Liver (tissue), 9 donors: ENCODE results near the gene PPARA. TPM values are rescaled to one million over a fixed set of nuclear protein-coding genes. Genes with fewer than 3 reads are reported as not detected.

Experiments used
- DNase-seq: peaks from one replicate; pipeline ENCODE4 v3.0.0-alpha.2; 2017; ENCODE audit warnings: low spot score
- H3K27ac ChIP-seq, 2 donors: one replicate each; pipeline ENCODE4 v1.7.0; 2013; ENCODE audit warnings: inconsistent platforms in 2 of 2, low read length in 2 of 2, control low read depth in 1 of 2, low read depth in 1 of 2, mild to moderate bottlenecking in 1 of 2
- H3K27me3 ChIP-seq, 4 donors: one replicate each; pipeline versions ENCODE4 v1.6.1 to v1.7.0; 2013; ENCODE audit warnings: low read length in 3 of 4, inconsistent platforms in 1 of 4, mild to moderate bottlenecking in 1 of 4, moderate library complexity in 1 of 4; ENCODE audit not compliant: control insufficient read depth in 4 of 4, insufficient read depth in 4 of 4
- H3K36me3 ChIP-seq, 4 donors: one replicate each; pipeline versions ENCODE4 v1.6.1 to v1.7.0; 2013; ENCODE audit warnings: low read length in 3 of 4, mild to moderate bottlenecking in 3 of 4, low read depth in 1 of 4, moderate library complexity in 1 of 4; ENCODE audit not compliant: control insufficient read depth in 4 of 4, insufficient read depth in 3 of 4
- H3K4me1 ChIP-seq, 4 donors: one replicate each; pipeline versions ENCODE4 v1.6.1 to v1.7.0; 2013; ENCODE audit warnings: low read length in 3 of 4, mild to moderate bottlenecking in 3 of 4, moderate library complexity in 1 of 4; ENCODE audit not compliant: control insufficient read depth in 4 of 4, insufficient read depth in 4 of 4
- H3K4me3 ChIP-seq, 3 donors: one replicate each; pipeline versions ENCODE4 v1.6.1 to v1.7.0; 2013; ENCODE audit warnings: low read length in 3 of 3, control low read depth in 1 of 3, low read depth in 1 of 3, mild to moderate bottlenecking in 1 of 3
- H3K9ac ChIP-seq, 2 donors: one replicate each; pipeline ENCODE4 v1.7.0; 2013; ENCODE audit warnings: low read length in 2 of 2, mild to moderate bottlenecking in 2 of 2, moderate library complexity in 2 of 2, control low read depth in 1 of 2, low read depth in 1 of 2
- H3K9me3 ChIP-seq, 4 donors: one replicate each; pipeline versions ENCODE4 v1.6.1 to v1.7.0; 2013; ENCODE audit warnings: low read length in 3 of 4; ENCODE audit not compliant: control insufficient read depth in 4 of 4
- EGR1 ChIP-seq, 2 donors: IDR thresholded peaks; 2 replicates each; pipeline ENCODE4 v1.6.1; 2016 to 2018; ENCODE audit warnings: antibody characterized with exemption in 2 of 2, low read depth in 2 of 2
- FOXA2 ChIP-seq: IDR thresholded peaks from 2 replicates; pipeline ENCODE4 v1.6.1; 2016; ENCODE audit warnings: antibody characterized with exemption
- GABPA ChIP-seq, 2 donors: IDR thresholded peaks in 1 of 2; conservative IDR thresholded peaks in 1 of 2; 2 replicates each; pipeline ENCODE4 v1.6.1; 2016; ENCODE audit warnings: antibody characterized with exemption in 2 of 2, mild to moderate bottlenecking in 1 of 2, moderate library complexity in 1 of 2
- HNF4A ChIP-seq, 2 donors: conservative IDR thresholded peaks; 2 replicates each; pipeline ENCODE4 v1.6.1; 2016; ENCODE audit warnings: antibody characterized with exemption in 2 of 2, mild to moderate bottlenecking in 2 of 2
- HNF4G ChIP-seq: IDR thresholded peaks from 2 replicates; pipeline ENCODE4 v1.6.1; 2016; ENCODE audit warnings: antibody characterized with exemption
- MAX ChIP-seq: IDR thresholded peaks from 2 replicates; pipeline ENCODE4 v1.6.1; 2016; ENCODE audit warnings: antibody characterized with exemption
- REST ChIP-seq: IDR thresholded peaks from 2 replicates; pipeline ENCODE4 v1.6.1; 2016; ENCODE audit warnings: antibody characterized with exemption, mild to moderate bottlenecking
- RXRA ChIP-seq, 2 donors: IDR thresholded peaks; 2 replicates each; pipeline ENCODE4 v1.6.1; 2017 to 2018; ENCODE audit warnings: antibody characterized with exemption in 2 of 2, mild to moderate bottlenecking in 1 of 2
- TAF1 ChIP-seq: conservative IDR thresholded peaks from 2 replicates; pipeline ENCODE4 v1.6.1; 2016; ENCODE audit warnings: antibody characterized with exemption, mild to moderate bottlenecking
- YY1 ChIP-seq: IDR thresholded peaks from 2 replicates; pipeline ENCODE4 v1.6.1; 2016; ENCODE audit warnings: antibody characterized with exemption, mild to moderate bottlenecking
- WGBS: extraction: QIAGEN DNeasy Blood & Tissue Kit; methylation state at CpG from one replicate; pipeline ENCODE4 v1.1.7; 2013; 5-methylcytosine and 5-hydroxymethylcytosine counted together
- polyA plus RNA-seq, 2 donors: library from polyadenylated mRNA; stranded (reverse) in 1 of 2; unstranded in 1 of 2; fragments of 200-250 nt in 1 of 2; fragments of >200 nt in 1 of 2; fragmentation: Nextera tagmentation in 1 of 2; extraction: Ambion mirVana in 1 of 2; gene quantifications; one replicate each; pipeline versions ENCODE4 v1.2.1 to v1.2.3, GENCODE V29; 2013 to 2015
- total RNA-seq, 2 donors: library from RNA; depleted of rRNA; stranded (reverse); fragments of >200 nt; gene quantifications; one replicate each; pipeline ENCODE4 v1.2.3, GENCODE V29; 2014
- TF ChIP-seq, protein P1 (sequence below): IDR thresholded peaks from 2 replicates; pipeline ENCODE4 v1.6.1; 2016; ENCODE audit warnings: antibody characterized with exemption
- TF ChIP-seq, protein P2 (sequence below): IDR thresholded peaks from 2 replicates; pipeline ENCODE4 v1.6.1; 2016; ENCODE audit warnings: antibody characterized with exemption
- TF ChIP-seq, protein P3 (sequence below): fragments of 150-350 bp; IDR thresholded peaks from 2 replicates; pipeline ENCODE4 v1.5.1; 2017; ENCODE audit warnings: improper control_type of control experiment, low read depth, low read length; ENCODE audit not compliant: missing input control
- donor health status: healthy.
- donor health status: healthy.
- donor health status: healthy.
- donor health status: healthy.
- donor health status: healthy.

Gene PPARA
- total and polyA plus RNA-seq, 4 donors: 31.2 to 78.8 (median 41.3) TPM

DNA sequence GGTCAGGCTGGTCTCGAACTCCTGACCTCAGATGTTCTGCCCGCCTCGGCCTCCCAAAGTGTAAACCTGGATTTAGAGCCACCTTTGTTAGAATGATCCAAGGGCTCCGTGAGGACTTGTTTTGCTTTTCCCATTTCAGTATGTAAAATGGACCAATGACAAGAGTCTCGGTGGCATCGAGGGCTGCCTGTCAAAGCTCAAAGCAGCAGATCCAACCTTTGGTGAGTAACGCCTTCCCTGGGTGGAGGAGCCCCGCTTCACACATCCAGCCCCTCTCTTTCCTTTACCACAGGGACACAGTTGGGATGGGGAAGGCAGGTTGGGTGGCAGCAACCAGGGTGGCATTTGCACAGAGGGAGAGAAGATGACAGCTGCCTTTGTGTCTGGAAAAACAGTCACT, 121.9 kb downstream of the PPARA start:
- H3K4me1 ChIP-seq: peaks cover 0 to 23% (median 16%) of the 10 kb centered on the region in 4 donors
- no peak overlapping the region for H3K9ac ChIP-seq
- 96% methylated on average over 8 of the region's 8 CpGs for WGBS
- no peak overlapping the region for H3K4me3 ChIP-seq
- no peak for DNase-seq
- no peaks in the 10 kb centered on the region for H3K9me3 ChIP-seq
- peaks cover 19 to 55% (median 45%) of the 10 kb centered on the region in 4 donors for H3K36me3 ChIP-seq
- no peaks in the 10 kb centered on the region for H3K27me3 ChIP-seq
- H3K27ac ChIP-seq: no peak overlapping the region
- no peak for TF ChIP-seq REST
- TF ChIP-seq, protein P1, sequence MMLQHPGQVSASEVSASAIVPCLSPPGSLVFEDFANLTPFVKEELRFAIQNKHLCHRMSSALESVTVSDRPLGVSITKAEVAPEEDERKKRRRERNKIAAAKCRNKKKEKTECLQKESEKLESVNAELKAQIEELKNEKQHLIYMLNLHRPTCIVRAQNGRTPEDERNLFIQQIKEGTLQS: no peak
- TF ChIP-seq EGR1 (IDR thresholded peaks at IDR 0.05; ENCODE audit: low read depth in 2 of 2): no peak
- no peak for TF ChIP-seq TAF1
- TF ChIP-seq, protein P2, sequence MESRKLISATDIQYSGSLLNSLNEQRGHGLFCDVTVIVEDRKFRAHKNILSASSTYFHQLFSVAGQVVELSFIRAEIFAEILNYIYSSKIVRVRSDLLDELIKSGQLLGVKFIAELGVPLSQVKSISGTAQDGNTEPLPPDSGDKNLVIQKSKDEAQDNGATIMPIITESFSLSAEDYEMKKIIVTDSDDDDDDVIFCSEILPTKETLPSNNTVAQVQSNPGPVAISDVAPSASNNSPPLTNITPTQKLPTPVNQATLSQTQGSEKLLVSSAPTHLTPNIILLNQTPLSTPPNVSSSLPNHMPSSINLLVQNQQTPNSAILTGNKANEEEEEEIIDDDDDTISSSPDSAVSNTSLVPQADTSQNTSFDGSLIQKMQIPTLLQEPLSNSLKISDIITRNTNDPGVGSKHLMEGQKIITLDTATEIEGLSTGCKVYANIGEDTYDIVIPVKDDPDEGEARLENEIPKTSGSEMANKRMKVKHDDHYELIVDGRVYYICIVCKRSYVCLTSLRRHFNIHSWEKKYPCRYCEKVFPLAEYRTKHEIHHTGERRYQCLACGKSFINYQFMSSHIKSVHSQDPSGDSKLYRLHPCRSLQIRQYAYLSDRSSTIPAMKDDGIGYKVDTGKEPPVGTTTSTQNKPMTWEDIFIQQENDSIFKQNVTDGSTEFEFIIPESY: no peak
- TF ChIP-seq FOXA2: no peak
- no peak for TF ChIP-seq YY1
- TF ChIP-seq, protein P3, sequence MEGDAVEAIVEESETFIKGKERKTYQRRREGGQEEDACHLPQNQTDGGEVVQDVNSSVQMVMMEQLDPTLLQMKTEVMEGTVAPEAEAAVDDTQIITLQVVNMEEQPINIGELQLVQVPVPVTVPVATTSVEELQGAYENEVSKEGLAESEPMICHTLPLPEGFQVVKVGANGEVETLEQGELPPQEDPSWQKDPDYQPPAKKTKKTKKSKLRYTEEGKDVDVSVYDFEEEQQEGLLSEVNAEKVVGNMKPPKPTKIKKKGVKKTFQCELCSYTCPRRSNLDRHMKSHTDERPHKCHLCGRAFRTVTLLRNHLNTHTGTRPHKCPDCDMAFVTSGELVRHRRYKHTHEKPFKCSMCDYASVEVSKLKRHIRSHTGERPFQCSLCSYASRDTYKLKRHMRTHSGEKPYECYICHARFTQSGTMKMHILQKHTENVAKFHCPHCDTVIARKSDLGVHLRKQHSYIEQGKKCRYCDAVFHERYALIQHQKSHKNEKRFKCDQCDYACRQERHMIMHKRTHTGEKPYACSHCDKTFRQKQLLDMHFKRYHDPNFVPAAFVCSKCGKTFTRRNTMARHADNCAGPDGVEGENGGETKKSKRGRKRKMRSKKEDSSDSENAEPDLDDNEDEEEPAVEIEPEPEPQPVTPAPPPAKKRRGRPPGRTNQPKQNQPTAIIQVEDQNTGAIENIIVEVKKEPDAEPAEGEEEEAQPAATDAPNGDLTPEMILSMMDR: no peak
- no peak for TF ChIP-seq HNF4G

DNA sequence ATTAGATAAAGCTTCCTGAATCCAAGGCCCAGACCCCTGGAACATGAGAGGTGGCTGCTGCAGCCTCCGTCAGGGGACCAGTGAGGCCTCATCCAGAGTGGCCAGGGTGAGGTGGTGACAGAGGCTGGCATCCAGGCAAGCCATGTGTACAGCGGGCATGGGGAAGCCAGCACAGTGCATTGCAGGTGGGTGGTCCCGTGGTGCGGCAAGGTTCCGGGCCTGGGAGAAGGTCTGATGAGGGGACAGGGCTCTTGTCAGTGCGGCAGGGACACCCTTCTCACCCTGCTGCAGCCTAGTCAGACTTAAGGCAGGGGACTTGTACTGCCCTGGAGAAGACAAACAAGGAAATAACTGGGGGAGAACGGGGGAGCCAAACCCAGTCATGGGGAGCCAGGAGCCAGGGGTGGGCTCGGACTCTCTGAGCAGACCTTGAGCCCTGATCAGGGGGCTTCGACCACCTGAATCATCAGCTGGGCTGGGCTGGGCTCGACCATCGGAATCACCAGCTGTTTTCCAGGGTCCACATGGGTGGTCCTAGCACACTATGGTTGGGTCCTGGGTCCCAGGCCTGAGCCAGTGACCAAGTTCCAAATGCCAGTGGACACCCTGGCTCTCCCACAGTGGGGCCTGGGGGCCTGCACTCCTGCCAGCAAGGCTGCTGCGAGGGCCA, 122.6 kb downstream of the PPARA start:
- H3K4me1 ChIP-seq: peaks cover 0 to 23% (median 13%) of the 10 kb centered on the region in 4 donors
- 97% methylated on average over 12 of the region's 12 CpGs for WGBS
- no peak overlapping the region for H3K27ac ChIP-seq
- no peaks in the 10 kb centered on the region for H3K27me3 ChIP-seq
- no peak overlapping the region for H3K4me3 ChIP-seq
- no peak overlapping the region for H3K9ac ChIP-seq
- no peaks in the 10 kb centered on the region for H3K9me3 ChIP-seq
- no peak for DNase-seq
- peaks cover 19 to 61% (median 50%) of the 10 kb centered on the region in 4 donors for H3K36me3 ChIP-seq
- TF ChIP-seq YY1: no peak
- TF ChIP-seq, protein P2: no peak
- TF ChIP-seq HNF4A (conservative IDR thresholded peaks at IDR 0.05): no peak
- TF ChIP-seq MAX: no peak
- no peak for TF ChIP-seq RXRA (IDR thresholded peaks at IDR 0.05)
- TF ChIP-seq TAF1: no peak
- TF ChIP-seq GABPA (IDR thresholded peaks at IDR 0.05 in 1 of 2, conservative IDR thresholded peaks at IDR 0.05 in 1 of 2): no peak
- TF ChIP-seq, protein P1: no peak
- TF ChIP-seq, protein P3: no peak
